HEK293 (cell line): ENCODE measurements around the gene SYT14.

ENCODE experiments used
- CTCF ChIA-PET: fragments of 350-600 bp; formaldehyde crosslinking; extraction: SDS; loops from one replicate; lab custom pipeline; 2021; ENCODE audit warnings: antibody characterized with exemption; lab: Yijun Ruan, JAX
- POLR2A ChIA-PET: fragments of 300-600 bp; formaldehyde crosslinking; extraction: SDS; loops from one replicate; lab custom pipeline; 2020; ENCODE audit warnings: antibody characterized with exemption, inconsistent platforms; lab: Yijun Ruan, JAX
- H3K27ac ChIP-seq: fragments of 200-500 bp; sonication (Bioruptor generic); 2 replicates; pipeline ENCODE4 v1.5.1; 2014; ENCODE audit warnings: low read depth, low read length, control low read depth, inconsistent platforms; ENCODE audit errors: extremely low read depth
- H3K36me3 ChIP-seq, 2 experiments: fragments of 200-500 bp in 1 of 2; sonication (Bioruptor generic) in 1 of 2; 1 replicate in 1 of 2; 2 replicates in 1 of 2; pipeline ENCODE4 v1.5.1; 2014 to 2017; ENCODE audit warnings: inconsistent platforms in 2 of 2, low read length in 2 of 2; ENCODE audit not compliant: control insufficient read depth in 2 of 2, insufficient read depth in 1 of 2
- H3K4me1 ChIP-seq: fragments of 200-500 bp; sonication (Bioruptor generic); 2 replicates; pipeline ENCODE4 v1.5.1; 2014; ENCODE audit warnings: mild to moderate bottlenecking, low read length, inconsistent platforms; ENCODE audit not compliant: control insufficient read depth, insufficient read depth
- H3K4me3 ChIP-seq: 2 replicates; pipeline ENCODE4 v1.5.1; 2011; ENCODE audit warnings: low read depth, mild to moderate bottlenecking, control low read depth, low read length, moderate library complexity
- H3K9me3 ChIP-seq: fragments of 200-500 bp; sonication (Bioruptor generic); 2 replicates; pipeline ENCODE4 v1.5.1; 2014; ENCODE audit warnings: low read depth, low read length, inconsistent platforms; ENCODE audit not compliant: control insufficient read depth, insufficient read depth
- MEIS1 ChIP-seq: sonication (generic); formaldehyde crosslinking; IDR thresholded peaks from 2 replicates; pipeline ENCODE4 v1.8.1; 2022; ENCODE audit warnings: missing genetic modification reagents, mild to moderate bottlenecking, borderline replicate concordance
- SALL2 ChIP-seq: fragments of 450-650 bp; formaldehyde crosslinking; IDR thresholded peaks from 2 replicates; pipeline ENCODE4 v1.5.0; 2017; ENCODE audit warnings: missing biosample characterization, mild to moderate bottlenecking, missing genetic modification characterization, borderline replicate concordance
- SP3 ChIP-seq: fragments of 450-650 bp; formaldehyde crosslinking; IDR thresholded peaks from 2 replicates; pipeline ENCODE4 v1.5.1; 2016; ENCODE audit warnings: missing biosample characterization, missing genetic modification characterization
- TRIM28 ChIP-seq: IDR thresholded peaks from 2 replicates; pipeline ENCODE4 v1.6.1; 2011; ENCODE audit warnings: low read length, control low read depth, borderline replicate concordance
- WT1 ChIP-seq: fragments of 450-650 bp; formaldehyde crosslinking; IDR thresholded peaks from 2 replicates; pipeline ENCODE4 v1.5.1; 2016; ENCODE audit warnings: missing biosample characterization, missing genetic modification characterization
- ZBTB17 ChIP-seq: fragments of 450-650 bp; formaldehyde crosslinking; IDR thresholded peaks from 2 replicates; pipeline ENCODE4 v1.5.1; 2016; ENCODE audit warnings: missing biosample characterization, missing genetic modification characterization
- ZNF133 ChIP-seq: fragments of 450-650 bp; formaldehyde crosslinking; IDR thresholded peaks from 2 replicates; pipeline ENCODE4 v1.5.1; 2016; ENCODE audit warnings: missing biosample characterization, missing genetic modification characterization
- ZNF596 ChIP-seq: fragments of 450-650 bp; IDR thresholded peaks from 2 replicates; pipeline ENCODE4 v1.5.0; 2018; ENCODE audit warnings: missing biosample characterization, mild to moderate bottlenecking, missing genetic modification characterization, moderate library complexity
- ZNF670 ChIP-seq: fragments of 450-650 bp; formaldehyde crosslinking; IDR thresholded peaks from 2 replicates; pipeline ENCODE4 v1.5.1; 2016; ENCODE audit warnings: missing biosample characterization, missing genetic modification characterization, low read depth
- ZNF777 ChIP-seq: fragments of 450-650 bp; formaldehyde crosslinking; IDR thresholded peaks from 2 replicates; pipeline ENCODE4 v1.5.1; 2017; ENCODE audit warnings: missing biosample characterization, missing genetic modification characterization, borderline replicate concordance
- ZXDB ChIP-seq: fragments of 450-650 bp; formaldehyde crosslinking; IDR thresholded peaks from 2 replicates; pipeline ENCODE4 v1.5.1; 2016; ENCODE audit warnings: missing biosample characterization, missing genetic modification characterization
- TF ChIP-seq, protein P1 (sequence below): fragments of 450-650 bp; formaldehyde crosslinking; conservative IDR thresholded peaks from 2 replicates; pipeline ENCODE4 v1.5.1; 2016; ENCODE audit warnings: low read depth, missing biosample characterization, missing genetic modification characterization
- TF ChIP-seq, protein P2 (sequence below): fragments of 450-650 bp; formaldehyde crosslinking; IDR thresholded peaks from 2 replicates; pipeline ENCODE4 v1.5.1; 2016; ENCODE audit warnings: missing biosample characterization, missing genetic modification characterization
- TF ChIP-seq, protein P3 (sequence below): sonication (generic); formaldehyde crosslinking; IDR thresholded peaks from 2 replicates; pipeline ENCODE4 v1.8.1; 2022; ENCODE audit warnings: mild to moderate bottlenecking, moderate library complexity, missing genetic modification reagents
- TF ChIP-seq, protein P4 (sequence below): fragments of 450-650 bp; formaldehyde crosslinking; IDR thresholded peaks from 2 replicates; pipeline ENCODE4 v1.5.1; 2016; ENCODE audit warnings: missing biosample characterization, missing genetic modification characterization
- TF ChIP-seq, protein P5 (sequence below): fragments of 450-650 bp; formaldehyde crosslinking; IDR thresholded peaks from 2 replicates; pipeline ENCODE4 v1.5.1; 2016; ENCODE audit warnings: missing biosample characterization, missing genetic modification characterization

Gene SYT14

DNA sequence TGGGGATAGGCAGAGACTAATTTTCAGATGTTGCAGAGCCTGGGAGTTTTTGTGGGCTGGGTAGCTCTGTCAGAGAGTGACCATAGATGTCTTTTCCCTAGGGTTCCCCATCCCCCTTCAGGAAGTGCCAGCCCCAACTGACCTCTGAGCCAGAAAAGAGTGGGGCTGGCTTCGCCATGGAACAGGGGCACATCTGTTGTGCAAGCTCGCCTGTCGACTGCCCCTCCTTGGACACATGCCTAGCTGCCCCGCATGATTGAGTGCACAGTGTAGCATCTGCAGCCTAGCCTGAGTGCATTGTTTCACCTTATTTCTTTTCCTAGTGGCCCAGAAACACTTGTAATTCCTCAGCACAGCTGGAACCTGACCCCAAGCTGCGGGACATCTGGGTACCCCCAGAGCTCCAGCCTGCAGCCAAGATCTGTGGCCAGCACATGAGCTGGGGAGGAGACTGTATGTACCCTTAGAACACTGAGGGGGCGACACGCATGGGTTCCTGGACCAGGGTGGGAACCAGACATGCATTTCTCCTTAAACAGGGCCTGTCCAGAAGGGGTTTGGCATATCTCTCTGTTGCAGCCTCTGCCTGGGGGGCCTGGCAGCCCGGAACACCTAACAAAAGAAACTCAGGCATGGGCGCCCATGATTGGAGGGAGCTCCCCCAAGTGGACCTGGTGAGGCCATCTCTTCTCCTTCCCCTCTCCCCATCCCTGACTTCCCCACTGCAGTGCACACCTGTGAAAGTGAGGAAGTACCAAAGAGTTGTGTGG is 55.2 kb downstream of the SYT14 start (continued):
- TF ChIP-seq, protein P1, sequence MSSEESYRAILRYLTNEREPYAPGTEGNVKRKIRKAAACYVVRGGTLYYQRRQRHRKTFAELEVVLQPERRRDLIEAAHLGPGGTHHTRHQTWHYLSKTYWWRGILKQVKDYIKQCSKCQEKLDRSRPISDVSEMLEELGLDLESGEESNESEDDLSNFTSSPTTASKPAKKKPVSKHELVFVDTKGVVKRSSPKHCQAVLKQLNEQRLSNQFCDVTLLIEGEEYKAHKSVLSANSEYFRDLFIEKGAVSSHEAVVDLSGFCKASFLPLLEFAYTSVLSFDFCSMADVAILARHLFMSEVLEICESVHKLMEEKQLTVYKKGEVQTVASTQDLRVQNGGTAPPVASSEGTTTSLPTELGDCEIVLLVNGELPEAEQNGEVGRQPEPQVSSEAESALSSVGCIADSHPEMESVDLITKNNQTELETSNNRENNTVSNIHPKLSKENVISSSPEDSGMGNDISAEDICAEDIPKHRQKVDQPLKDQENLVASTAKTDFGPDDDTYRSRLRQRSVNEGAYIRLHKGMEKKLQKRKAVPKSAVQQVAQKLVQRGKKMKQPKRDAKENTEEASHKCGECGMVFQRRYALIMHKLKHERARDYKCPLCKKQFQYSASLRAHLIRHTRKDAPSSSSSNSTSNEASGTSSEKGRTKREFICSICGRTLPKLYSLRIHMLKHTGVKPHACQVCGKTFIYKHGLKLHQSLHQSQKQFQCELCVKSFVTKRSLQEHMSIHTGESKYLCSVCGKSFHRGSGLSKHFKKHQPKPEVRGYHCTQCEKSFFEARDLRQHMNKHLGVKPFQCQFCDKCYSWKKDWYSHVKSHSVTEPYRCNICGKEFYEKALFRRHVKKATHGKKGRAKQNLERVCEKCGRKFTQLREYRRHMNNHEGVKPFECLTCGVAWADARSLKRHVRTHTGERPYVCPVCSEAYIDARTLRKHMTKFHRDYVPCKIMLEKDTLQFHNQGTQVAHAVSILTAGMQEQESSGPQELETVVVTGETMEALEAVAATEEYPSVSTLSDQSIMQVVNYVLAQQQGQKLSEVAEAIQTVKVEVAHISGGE (tag by site-specific recombination) = no peak
- TF ChIP-seq ZNF777 (tag by site-specific recombination) = no peak
- no peak for TF ChIP-seq SP3
- TF ChIP-seq ZXDB (tag by site-specific recombination) = no peak
- TF ChIP-seq, protein P2, sequence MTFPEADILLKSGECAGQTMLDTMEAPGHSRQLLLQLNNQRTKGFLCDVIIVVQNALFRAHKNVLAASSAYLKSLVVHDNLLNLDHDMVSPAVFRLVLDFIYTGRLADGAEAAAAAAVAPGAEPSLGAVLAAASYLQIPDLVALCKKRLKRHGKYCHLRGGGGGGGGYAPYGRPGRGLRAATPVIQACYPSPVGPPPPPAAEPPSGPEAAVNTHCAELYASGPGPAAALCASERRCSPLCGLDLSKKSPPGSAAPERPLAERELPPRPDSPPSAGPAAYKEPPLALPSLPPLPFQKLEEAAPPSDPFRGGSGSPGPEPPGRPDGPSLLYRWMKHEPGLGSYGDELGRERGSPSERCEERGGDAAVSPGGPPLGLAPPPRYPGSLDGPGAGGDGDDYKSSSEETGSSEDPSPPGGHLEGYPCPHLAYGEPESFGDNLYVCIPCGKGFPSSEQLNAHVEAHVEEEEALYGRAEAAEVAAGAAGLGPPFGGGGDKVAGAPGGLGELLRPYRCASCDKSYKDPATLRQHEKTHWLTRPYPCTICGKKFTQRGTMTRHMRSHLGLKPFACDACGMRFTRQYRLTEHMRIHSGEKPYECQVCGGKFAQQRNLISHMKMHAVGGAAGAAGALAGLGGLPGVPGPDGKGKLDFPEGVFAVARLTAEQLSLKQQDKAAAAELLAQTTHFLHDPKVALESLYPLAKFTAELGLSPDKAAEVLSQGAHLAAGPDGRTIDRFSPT (tag by site-specific recombination) = no peak
- TF ChIP-seq, all 188 proteins: peak for 0

DNA sequence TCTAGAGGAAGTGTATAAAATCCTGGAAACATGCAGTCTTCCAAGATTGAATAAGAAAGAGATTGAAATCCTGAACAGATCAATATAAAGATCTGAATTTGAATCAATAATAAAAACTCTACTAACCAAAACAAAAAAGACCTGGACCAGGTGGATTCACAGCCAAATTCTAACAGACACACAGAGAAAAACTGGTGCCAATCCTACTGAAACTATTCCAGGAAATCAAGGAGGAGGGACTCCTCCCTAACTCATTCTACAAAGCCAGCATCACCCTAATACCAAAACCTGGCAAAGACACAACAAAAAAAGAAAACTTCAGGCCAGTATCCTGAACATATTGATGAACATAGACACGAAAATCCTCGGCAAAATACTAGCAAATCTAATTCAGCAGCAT is 58.3 kb downstream of the SYT14 start:
- ChIA-PET POLR2A (no interaction called here), CTCF (interaction anchor here (0.6 to 1.1 kb wide), 3 partner anchors 145 to 203 kb away, joined by 3 to 5 read pairs (median 4); no protein-coding TSS in a partner anchor)
- Histone ChIP-seq H3K4me1 (no peaks in the 10 kb centered on the region), H3K4me3 (no peak overlapping the region), H3K27ac (no peak overlapping the region), H3K9me3 (no peaks in the 10 kb centered on the region)
- no peak for TF ChIP-seq SALL2
- TF ChIP-seq WT1 (tag by site-specific recombination) = no peak
- TF ChIP-seq MEIS1 (CRISPR knock-in tag) = no peak
- TF ChIP-seq ZNF670 (tag by site-specific recombination) = no peak
- TF ChIP-seq ZBTB17 (tag by site-specific recombination) = no peak
- TF ChIP-seq, protein P3, sequence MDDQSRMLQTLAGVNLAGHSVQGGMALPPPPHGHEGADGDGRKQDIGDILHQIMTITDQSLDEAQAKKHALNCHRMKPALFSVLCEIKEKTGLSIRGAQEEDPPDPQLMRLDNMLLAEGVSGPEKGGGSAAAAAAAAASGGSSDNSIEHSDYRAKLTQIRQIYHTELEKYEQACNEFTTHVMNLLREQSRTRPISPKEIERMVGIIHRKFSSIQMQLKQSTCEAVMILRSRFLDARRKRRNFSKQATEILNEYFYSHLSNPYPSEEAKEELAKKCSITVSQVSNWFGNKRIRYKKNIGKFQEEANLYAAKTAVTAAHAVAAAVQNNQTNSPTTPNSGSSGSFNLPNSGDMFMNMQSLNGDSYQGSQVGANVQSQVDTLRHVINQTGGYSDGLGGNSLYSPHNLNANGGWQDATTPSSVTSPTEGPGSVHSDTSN = no peak
- TF ChIP-seq ZNF133 (tag by site-specific recombination) = no peak
- no peak for TF ChIP-seq ZNF596 (tag by site-specific recombination)
- TF ChIP-seq, protein P4, sequence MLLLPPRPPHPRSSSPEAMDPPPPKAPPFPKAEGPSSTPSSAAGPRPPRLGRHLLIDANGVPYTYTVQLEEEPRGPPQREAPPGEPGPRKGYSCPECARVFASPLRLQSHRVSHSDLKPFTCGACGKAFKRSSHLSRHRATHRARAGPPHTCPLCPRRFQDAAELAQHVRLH (tag by site-specific recombination) = no peak
- TF ChIP-seq, all 188 proteins: peak for 0
- no peaks in the 10 kb centered on the region for H3K36me3 ChIP-seq

DNA sequence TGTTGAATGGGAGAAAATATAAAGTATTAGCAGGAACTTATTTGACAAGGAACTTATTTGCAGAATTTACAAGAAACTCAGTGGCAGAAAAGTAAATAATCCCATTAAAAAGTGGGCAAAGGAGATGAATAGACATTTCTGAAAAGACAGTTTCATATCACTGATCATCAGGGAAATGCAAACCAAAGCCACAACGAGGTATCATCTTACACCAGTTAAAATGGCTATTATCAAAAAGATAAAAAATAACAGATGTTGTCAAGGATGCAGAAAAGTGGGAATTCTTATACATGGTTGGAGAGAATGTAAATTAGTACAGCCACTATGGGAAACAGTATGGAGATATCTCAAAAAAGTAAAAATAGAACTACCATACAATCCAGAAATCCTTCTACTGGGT is 61.0 kb downstream of the SYT14 start:
- CTCF ChIA-PET = interaction anchor here (1.6 kb wide), 1 partner anchor 11 kb away, joined by 3 read pairs; no protein-coding TSS in a partner anchor
- no peak overlapping the region for H3K27ac ChIP-seq
- no peak overlapping the region for H3K4me3 ChIP-seq
- TF ChIP-seq, protein P5, sequence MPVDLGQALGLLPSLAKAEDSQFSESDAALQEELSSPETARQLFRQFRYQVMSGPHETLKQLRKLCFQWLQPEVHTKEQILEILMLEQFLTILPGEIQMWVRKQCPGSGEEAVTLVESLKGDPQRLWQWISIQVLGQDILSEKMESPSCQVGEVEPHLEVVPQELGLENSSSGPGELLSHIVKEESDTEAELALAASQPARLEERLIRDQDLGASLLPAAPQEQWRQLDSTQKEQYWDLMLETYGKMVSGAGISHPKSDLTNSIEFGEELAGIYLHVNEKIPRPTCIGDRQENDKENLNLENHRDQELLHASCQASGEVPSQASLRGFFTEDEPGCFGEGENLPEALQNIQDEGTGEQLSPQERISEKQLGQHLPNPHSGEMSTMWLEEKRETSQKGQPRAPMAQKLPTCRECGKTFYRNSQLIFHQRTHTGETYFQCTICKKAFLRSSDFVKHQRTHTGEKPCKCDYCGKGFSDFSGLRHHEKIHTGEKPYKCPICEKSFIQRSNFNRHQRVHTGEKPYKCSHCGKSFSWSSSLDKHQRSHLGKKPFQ (tag by site-specific recombination) = no peak
- TF ChIP-seq TRIM28 = no peak
- TF ChIP-seq, all 188 proteins: peak for 0
- Histone ChIP-seq H3K9me3 (no peaks in the 10 kb centered on the region), H3K36me3 (no peaks in the 10 kb centered on the region), H3K4me1 (no peaks in the 10 kb centered on the region)
- POLR2A ChIA-PET = no interaction called here
